K562 (cell line): ENCODE data around the gene CD52. TPM values are rescaled to one million over a fixed set of nuclear protein-coding genes. Genes with fewer than 3 reads are reported as not detected.

ENCODE experiments used
- AFF4 ChIP-seq: sonication (generic); formaldehyde crosslinking; IDR thresholded peaks from 2 replicates; pipeline ENCODE4 v1.8.0; 2023; ENCODE audit warnings: mild to moderate bottlenecking, missing genetic modification reagents
- BRF1 ChIP-seq: IDR thresholded peaks from 3 replicates; pipeline ENCODE4 v1.6.1; 2011; ENCODE audit warnings: borderline replicate concordance, mild to moderate bottlenecking; ENCODE audit not compliant: insufficient read length; ENCODE audit errors: extremely low read depth
- ETV6 ChIP-seq, 3 experiments: fragments of 150-350 bp in 1 of 3; sonication (generic) in 1 of 3; formaldehyde crosslinking in 1 of 3; IDR thresholded peaks; 2 replicates each; pipeline versions ENCODE4 v1.6.1 to v1.8.0; 2014 to 2022; ENCODE audit warnings: borderline replicate concordance in 2 of 3, low read depth in 2 of 3, antibody characterized with exemption in 1 of 3, low read length in 1 of 3, mild to moderate bottlenecking in 1 of 3, missing genetic modification reagents in 1 of 3
- RBM34 ChIP-seq: fragments of 200-400 bp; formaldehyde crosslinking; IDR thresholded peaks from 2 replicates; pipeline ENCODE4 v1.6.1; 2018; ENCODE audit warnings: low read length, borderline replicate concordance; ENCODE audit not compliant: insufficient read depth
- REST ChIP-seq, 2 experiments: fragments of 450-650 bp; formaldehyde crosslinking in 1 of 2; IDR thresholded peaks; 2 replicates each; pipeline versions ENCODE4 v1.4.0 to v1.6.1; 2014 to 2020; ENCODE audit warnings: mild to moderate bottlenecking in 2 of 2, borderline replicate concordance in 1 of 2, low read depth in 1 of 2
- TARDBP ChIP-seq: fragments of 450-650 bp; IDR thresholded peaks from 2 replicates; pipeline ENCODE4 v1.6.1; 2016
- TEAD1 ChIP-seq, 2 experiments: fragments of 450-650 bp in 1 of 2; sonication (generic) in 1 of 2; formaldehyde crosslinking; IDR thresholded peaks; 2 replicates each; pipeline versions ENCODE4 v1.4.0 to v1.8.0; 2020 to 2022; ENCODE audit warnings: mild to moderate bottlenecking in 2 of 2, missing genetic modification reagents in 1 of 2
- ZFPM2 ChIP-seq: fragments of 250-450 bp; sonication (Bioruptor Pico); IDR thresholded peaks from 2 replicates; pipeline ENCODE4 v1.5.1; 2022; ENCODE audit warnings: mild to moderate bottlenecking
- ZNF644 ChIP-seq: fragments of 200-800 bp; sonication (Bioruptor generic); IDR thresholded peaks from 2 replicates; pipeline ENCODE4 v1.6.1; 2016; ENCODE audit warnings: low read depth, missing genetic modification characterization, missing compliant biosample characterization
- ZNF696 ChIP-seq: fragments of 250-450 bp; sonication (Bioruptor Pico); conservative IDR thresholded peaks from 2 replicates; pipeline ENCODE4 v1.4.0; 2020; ENCODE audit warnings: mild to moderate bottlenecking, moderate library complexity
- polyA plus RNA-seq, 8 experiments: library from polyadenylated mRNA; depleted of rRNA in 4 of 8; stranded (reverse) in 5 of 8; unstranded in 3 of 8; fragments of >200 nt; fragmentation: Nextera tagmentation in 2 of 8; fragmentation: Illumina TruSeq in 1 of 8; extraction: Ambion mirVana in 2 of 8; extraction: Trizol in 1 of 8; gene quantifications; 2 replicates each; pipeline versions ENCODE4 v1.2.1 to v1.2.3, GENCODE V29; 2011 to 2014; ENCODE audit warnings: inconsistent platforms in 1 of 8, missing spikeins in 1 of 8
- total RNA-seq, 7 experiments: library from RNA; depleted of rRNA in 6 of 7; stranded (reverse); fragments of >200 nt in 6 of 7; fragmentation: Illumina TruSeq in 2 of 7; extraction: Trizol in 2 of 7; gene quantifications; 2 replicates each; pipeline versions ENCODE4 v1.2.1 to v1.2.3, GENCODE V29; 2011 to 2021; ENCODE audit warnings: low replicate concordance in 1 of 7
- TF ChIP-seq, protein P1 (sequence below): fragments of 450-650 bp; formaldehyde crosslinking; conservative IDR thresholded peaks from 2 replicates; pipeline ENCODE4 v1.4.0; 2022; ENCODE audit warnings: mild to moderate bottlenecking, missing genetic modification characterization
- TF ChIP-seq, protein P2 (sequence below): sonication (generic); formaldehyde crosslinking; IDR thresholded peaks from 2 replicates; pipeline ENCODE4 v1.8.0; 2022; ENCODE audit warnings: missing genetic modification reagents, mild to moderate bottlenecking, moderate library complexity, borderline replicate concordance

Gene CD52
- total and polyA plus RNA-seq, 9 of the 15 experiments (the other 6 are each of a cell fraction or from before 2014, with no cell fraction given), result 34.9 to 488 (median 173) TPM

GRCh38 chr1:26281971-26282370, 35.8 kb upstream of the CD52 start (continued):
- TF ChIP-seq, protein P1, sequence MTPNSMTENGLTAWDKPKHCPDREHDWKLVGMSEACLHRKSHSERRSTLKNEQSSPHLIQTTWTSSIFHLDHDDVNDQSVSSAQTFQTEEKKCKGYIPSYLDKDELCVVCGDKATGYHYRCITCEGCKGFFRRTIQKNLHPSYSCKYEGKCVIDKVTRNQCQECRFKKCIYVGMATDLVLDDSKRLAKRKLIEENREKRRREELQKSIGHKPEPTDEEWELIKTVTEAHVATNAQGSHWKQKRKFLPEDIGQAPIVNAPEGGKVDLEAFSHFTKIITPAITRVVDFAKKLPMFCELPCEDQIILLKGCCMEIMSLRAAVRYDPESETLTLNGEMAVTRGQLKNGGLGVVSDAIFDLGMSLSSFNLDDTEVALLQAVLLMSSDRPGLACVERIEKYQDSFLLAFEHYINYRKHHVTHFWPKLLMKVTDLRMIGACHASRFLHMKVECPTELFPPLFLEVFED, result no peak
- no peak for TF ChIP-seq ETV6 (IDR thresholded peaks at IDR 0.05; ENCODE audit: borderline replicate concordance in 1 of 2, low read depth in 2 of 2, low read length in 1 of 2)
- no peak for TF ChIP-seq ETV6 (CRISPR knock-in tag; IDR thresholded peaks at IDR 0.05; ENCODE audit: borderline replicate concordance)
- no peak for TF ChIP-seq AFF4
- TF ChIP-seq REST (IDR thresholded peaks at IDR 0.05; ENCODE audit: borderline replicate concordance), result no peak
- no peak for TF ChIP-seq REST (CRISPR knock-in tag; IDR thresholded peaks at IDR 0.05; ENCODE audit: low read depth)
- no peak for TF ChIP-seq ZNF644
- TF ChIP-seq ZNF696 (CRISPR knock-in tag), result no peak
- TF ChIP-seq TEAD1 (CRISPR knock-in tag; IDR thresholded peaks at IDR 0.05), result no peak
- 0 out of 2 replicates have a peak, but pooled peaks have one; percentile 10 for TF ChIP-seq TARDBP
- TF ChIP-seq ZFPM2, result no peak
- no peak for TF ChIP-seq RBM34
- TF ChIP-seq, protein P2, sequence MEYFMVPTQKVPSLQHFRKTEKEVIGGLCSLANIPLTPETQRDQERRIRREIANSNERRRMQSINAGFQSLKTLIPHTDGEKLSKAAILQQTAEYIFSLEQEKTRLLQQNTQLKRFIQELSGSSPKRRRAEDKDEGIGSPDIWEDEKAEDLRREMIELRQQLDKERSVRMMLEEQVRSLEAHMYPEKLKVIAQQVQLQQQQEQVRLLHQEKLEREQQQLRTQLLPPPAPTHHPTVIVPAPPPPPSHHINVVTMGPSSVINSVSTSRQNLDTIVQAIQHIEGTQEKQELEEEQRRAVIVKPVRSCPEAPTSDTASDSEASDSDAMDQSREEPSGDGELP, result peak; percentile 91
- TF ChIP-seq BRF1, result no peak
